T-cell (primary cell): ENCODE data around the gene ZFAND3. TPM values are rescaled to one million over a fixed set of nuclear protein-coding genes. Genes with fewer than 3 reads are reported as not detected.

ENCODE experiments used
- ATAC-seq, 4 experiments: fragments of 200-7000 bp in 3 of 4; fragments of 150-1000 bp in 1 of 4; cut with Tn5 transposase; replicated peaks in 1 of 4; 1 replicate in 3 of 4; 2 replicates in 1 of 4; pipeline ENCODE4 v1.10.0; 2021; ENCODE audit warnings: moderate library complexity in 3 of 4, mild to moderate bottlenecking in 2 of 4, moderate number of reproducible peaks in 1 of 4
- CTCF ChIA-PET, 2 donors: fragments of 300-600 bp; sonication (Branson Sonifier 250); formaldehyde crosslinking; loops; one replicate each; lab custom pipeline; 2022; ENCODE audit warnings: antibody characterized with exemption in 2 of 2; lab: Charles Lee
- POLR2A ChIA-PET, 2 donors: fragments of 300-600 bp; sonication (Branson Sonifier 250); formaldehyde crosslinking; loops; one replicate each; lab custom pipeline; 2022; ENCODE audit warnings: antibody characterized with exemption in 2 of 2; lab: Charles Lee
- DNase-seq, 35 experiments: peaks; one replicate each; pipeline versions ENCODE4 v3.0.0 to v3.0.0-alpha.2; 2013 to 2023
- H3K27ac ChIP-seq: one replicate; pipeline ENCODE4 v1.5.1; 2013; ENCODE audit warnings: low read length
- H3K27me3 ChIP-seq, 2 experiments: replicated peaks in 1 of 2; 1 replicate in 1 of 2; 2 replicates in 1 of 2; pipeline versions ENCODE4 v1.6.1 to v1.7.0; 2013; ENCODE audit warnings: low read length in 1 of 2, mixed read lengths in 1 of 2; ENCODE audit not compliant: control insufficient read depth in 2 of 2, insufficient read depth in 2 of 2; ENCODE audit errors: extremely low read depth in 1 of 2
- H3K36me3 ChIP-seq, 2 donors: 1 replicate in 1 of 2; 2 replicates in 1 of 2; pipeline versions ENCODE4 v1.6.1 to v1.7.0; 2013; ENCODE audit warnings: low read length in 1 of 2; ENCODE audit not compliant: control insufficient read depth in 2 of 2, insufficient read depth in 1 of 2; ENCODE audit errors: extremely low read depth in 1 of 2
- H3K4me1 ChIP-seq, 2 experiments: 1 replicate in 1 of 2; 2 replicates in 1 of 2; pipeline versions ENCODE4 v1.6.1 to v1.7.0; 2013; ENCODE audit warnings: low read length in 2 of 2, mixed read lengths in 1 of 2; ENCODE audit not compliant: insufficient read depth in 2 of 2, control insufficient read depth in 1 of 2; ENCODE audit errors: extremely low read depth in 1 of 2
- H3K4me3 ChIP-seq, 2 donors: 1 replicate in 1 of 2; 2 replicates in 1 of 2; pipeline versions ENCODE4 v1.5.1 to v1.7.0; 2013; ENCODE audit warnings: mild to moderate bottlenecking in 2 of 2, low read length in 1 of 2, moderate library complexity in 1 of 2; ENCODE audit not compliant: control insufficient read depth in 1 of 2; ENCODE audit errors: extremely low read depth in 1 of 2
- H3K9me3 ChIP-seq: 2 replicates; pipeline ENCODE4 v1.7.0; 2013
- H3K27ac Mint-ChIP-seq, 2 donors: one replicate each; pipeline ENCODE4 v1.8.0; 2020 to 2021; ENCODE audit warnings: mild to moderate bottlenecking in 2 of 2, mixed read lengths in 2 of 2
- H3K27me3 Mint-ChIP-seq, 2 donors: one replicate each; pipeline ENCODE4 v1.8.0; 2021 to 2022; ENCODE audit warnings: mixed read lengths in 2 of 2
- H3K36me3 Mint-ChIP-seq: one replicate; pipeline ENCODE4 v1.8.0; 2021; ENCODE audit warnings: mixed read lengths
- H3K4me1 Mint-ChIP-seq, 3 donors: one replicate each; pipeline ENCODE4 v1.8.0; 2020 to 2022; ENCODE audit warnings: mixed read lengths in 3 of 3, mild to moderate bottlenecking in 1 of 3
- H3K4me3 Mint-ChIP-seq, 3 donors: one replicate each; pipeline ENCODE4 v1.8.0; 2020 to 2022; ENCODE audit warnings: mild to moderate bottlenecking in 3 of 3, mixed read lengths in 3 of 3, moderate library complexity in 3 of 3
- H3K9me3 Mint-ChIP-seq, 3 donors: one replicate each; pipeline ENCODE4 v1.8.0; 2020 to 2022; ENCODE audit warnings: mixed read lengths in 3 of 3
- WGBS: methylation state at CpG from one replicate; pipeline ENCODE4 v1.1.5; 2013; ENCODE audit warnings: missing lambda C conversion rate; ENCODE audit not compliant: insufficient coverage; 5-methylcytosine and 5-hydroxymethylcytosine counted together
- total RNA-seq, 35 experiments: library from RNA in 6 of 35; stranded (reverse) in 6 of 35; fragments of 120-200 nt in 1 of 35; gene quantifications; one replicate each; pipeline versions ENCODE4 v1.2.1 to v1.2.4 and lab custom pipeline; 2013 to 2026

Gene ZFAND3
- total RNA-seq, 5 donors from 2014 or later (not counting 1 experiment from before 2014, with no cell fraction given) = 35.6 to 59.3 (median 36.4) TPM

DNA sequence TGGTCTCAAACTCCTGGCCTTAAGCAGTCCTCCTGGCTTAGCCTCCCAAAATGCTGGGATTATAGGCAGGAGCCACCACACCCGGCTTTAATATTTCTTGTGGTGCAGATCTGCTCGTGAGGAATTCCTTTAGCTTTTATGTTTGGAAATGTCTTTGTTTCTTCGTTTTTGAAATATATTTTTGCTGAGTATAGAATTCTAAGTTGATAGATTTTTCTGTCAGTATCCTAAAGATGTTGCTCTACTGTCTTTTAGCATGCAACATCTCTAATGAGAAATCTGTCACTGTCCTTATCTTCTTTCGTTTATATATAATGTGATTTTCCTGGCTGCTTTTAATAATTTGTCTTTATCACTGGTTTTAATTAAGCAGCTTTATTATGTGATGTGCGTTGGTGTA is 75.1 kb downstream of the ZFAND3 start:
- Mint-ChIP-seq H3K27ac (no peak overlapping the region), H3K9me3 (peaks cover 7 to 19% (median 13%) of the 10 kb centered on the region in 3 donors), H3K4me1 (peaks cover 63 to 66% (median 64%) of the 10 kb centered on the region in 3 donors), H3K4me3 (no peak overlapping the region), H3K36me3 (peaks cover 29% of the 10 kb centered on the region), H3K27me3 (no peaks in the 10 kb centered on the region)
- Histone ChIP-seq H3K4me1 (peaks cover 0 to 9% of the 10 kb centered on the region in 2 experiments), H3K9me3 (no peaks in the 10 kb centered on the region), H3K27ac (no peak overlapping the region), H3K27me3 (no peaks in the 10 kb centered on the region), H3K4me3 (no peak overlapping the region), H3K36me3 (no peaks in the 10 kb centered on the region)
- WGBS = no CpG with 5 or more reads among the region's 5 CpGs
- no peak for DNase-seq
- CTCF ChIA-PET = no interaction called here
- no peak for ATAC-seq
- POLR2A ChIA-PET = no interaction called here

DNA sequence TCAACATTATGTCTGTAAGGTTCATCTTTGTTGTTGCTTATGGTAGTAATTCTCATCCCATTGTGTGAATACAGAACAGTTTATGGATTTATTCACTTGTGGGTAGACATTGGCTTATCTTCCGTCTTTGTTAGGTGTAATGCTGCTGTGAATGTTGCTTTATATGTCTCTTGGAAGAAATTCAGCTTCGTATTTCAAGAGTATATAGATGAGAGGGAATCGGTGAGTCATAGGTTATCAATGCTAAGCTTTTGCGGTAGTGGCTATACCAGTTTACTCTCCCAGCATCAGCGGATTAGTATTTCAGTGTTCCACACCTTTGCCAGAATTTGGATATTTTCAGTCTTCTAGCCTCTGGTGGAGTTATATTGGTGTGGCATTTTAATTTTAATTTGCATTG is 77.8 kb downstream of the ZFAND3 start:
- Mint-ChIP-seq H3K27me3 (no peaks in the 10 kb centered on the region), H3K4me3 (no peak overlapping the region)
- POLR2A ChIA-PET = no interaction called here

DNA sequence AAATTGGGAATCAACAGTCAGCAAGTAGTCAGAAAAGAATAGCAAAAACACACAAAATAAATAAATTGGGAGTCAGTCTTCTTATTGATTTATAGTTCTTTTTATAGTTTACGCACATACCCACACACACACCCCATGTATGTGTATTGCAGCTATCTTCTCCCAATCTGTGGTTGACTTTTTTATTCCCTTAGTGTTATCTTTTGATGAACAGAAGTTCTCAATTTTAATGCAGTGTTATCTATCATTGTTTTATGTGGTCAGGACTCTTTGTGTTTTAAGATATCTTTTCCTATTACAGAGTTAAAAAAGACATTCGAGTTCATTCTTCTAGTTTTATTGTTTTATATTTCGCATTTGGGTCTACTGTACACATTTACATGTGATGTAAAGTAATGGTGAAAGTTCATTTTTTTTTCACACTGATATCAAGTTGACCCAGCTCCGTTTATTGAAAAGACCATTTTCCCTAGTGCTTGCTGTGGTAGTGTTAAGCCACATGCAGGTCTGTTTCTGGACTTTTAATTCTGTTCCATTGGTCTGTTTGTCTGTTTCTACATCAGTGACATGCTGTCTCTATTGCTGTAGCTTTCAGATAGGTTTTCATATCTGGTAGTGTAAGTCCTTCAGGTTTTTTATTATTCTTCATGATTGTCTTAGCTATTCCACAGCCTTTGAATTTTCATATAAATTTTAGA is 78.4 kb downstream of the ZFAND3 start:
- Histone ChIP-seq H3K27ac (no peak overlapping the region), H3K36me3 (no peaks in the 10 kb centered on the region), H3K9me3 (no peaks in the 10 kb centered on the region), H3K4me1 (peaks cover 0 to 9% of the 10 kb centered on the region in 2 experiments), H3K4me3 (no peak overlapping the region), H3K27me3 (no peaks in the 10 kb centered on the region)
- DNase-seq (no peak), ATAC-seq (no peak)
- Mint-ChIP-seq H3K27me3 (no peaks in the 10 kb centered on the region), H3K36me3 (peaks cover 21% of the 10 kb centered on the region), H3K9me3 (peaks cover 7 to 13% (median 13%) of the 10 kb centered on the region in 3 donors), H3K4me1 (peaks cover 56 to 61% (median 61%) of the 10 kb centered on the region in 3 donors), H3K27ac (no peak overlapping the region), H3K4me3 (no peak overlapping the region)
- WGBS = 80% methylated on average over 1 of the region's 4 CpGs
- ChIA-PET CTCF (no interaction called here), POLR2A (no interaction called here)

More for the DNA sequence above, 77.8 kb downstream of the ZFAND3 start:
- no peak for ATAC-seq
- no peaks in the 10 kb centered on the region for H3K9me3 ChIP-seq
- DNase-seq = no peak
- peaks cover 0 to 9% of the 10 kb centered on the region in 2 experiments for H3K4me1 ChIP-seq
- H3K27ac ChIP-seq = no peak overlapping the region
- H3K4me1 Mint-ChIP-seq = peaks cover 62 to 68% (median 67%) of the 10 kb centered on the region in 3 donors
- no peak overlapping the region for H3K27ac Mint-ChIP-seq
- peaks cover 28% of the 10 kb centered on the region for H3K36me3 Mint-ChIP-seq
- H3K36me3 ChIP-seq = no peaks in the 10 kb centered on the region
- H3K9me3 Mint-ChIP-seq = peaks cover 7 to 19% (median 13%) of the 10 kb centered on the region in 3 donors
- WGBS = no CpG with 5 or more reads among the region's 5 CpGs
- H3K27me3 ChIP-seq = no peaks in the 10 kb centered on the region
- no peak overlapping the region for H3K4me3 ChIP-seq
- CTCF ChIA-PET = no interaction called here

DNA sequence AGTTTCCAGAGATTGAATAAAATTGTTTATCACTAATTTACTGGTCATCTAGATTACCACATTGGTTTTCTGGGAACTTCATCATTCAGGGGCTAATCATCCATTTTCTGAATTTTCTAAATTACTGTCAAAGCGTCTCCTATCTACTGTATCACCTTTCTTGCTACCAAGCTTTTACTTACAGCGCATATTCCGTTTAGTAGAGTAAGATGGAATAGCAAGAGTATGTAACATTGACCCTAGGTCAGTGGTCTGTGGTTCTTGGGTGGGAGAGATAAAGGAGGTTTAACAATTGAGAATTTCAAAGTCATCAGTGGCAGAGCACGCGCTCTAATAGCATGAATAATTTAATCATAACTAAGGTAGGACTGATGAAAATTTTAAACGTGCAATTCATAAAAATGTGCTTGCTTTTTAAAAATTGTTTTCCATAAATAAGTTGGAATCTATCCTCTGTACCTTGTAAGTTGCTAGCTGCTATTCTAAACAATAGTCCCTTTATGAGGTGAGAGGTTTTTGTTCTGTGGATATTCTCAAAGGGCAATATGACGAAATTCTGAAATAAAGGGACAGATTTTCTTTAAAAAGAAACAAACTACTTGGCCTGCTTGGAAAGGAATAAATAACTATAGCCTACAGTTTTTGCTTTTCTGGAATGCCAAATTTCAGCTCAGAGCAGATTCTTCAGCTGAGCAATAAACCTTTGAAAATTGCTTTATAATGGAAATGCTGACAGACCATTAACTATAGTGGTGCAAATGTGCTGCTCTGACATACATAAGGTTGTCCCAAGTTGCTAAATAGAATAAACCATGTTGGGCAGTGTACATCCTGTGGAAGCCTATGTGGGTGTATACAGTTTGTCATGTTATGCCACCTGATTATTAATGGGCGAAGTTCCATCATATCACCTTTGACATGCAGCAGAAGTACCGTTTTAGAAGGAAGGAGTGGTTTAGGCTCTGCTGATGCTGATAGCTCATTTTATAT is 84.1 kb downstream of the ZFAND3 start:
- Histone ChIP-seq H3K4me3 (no peak overlapping the region), H3K4me1 (peaks cover 0 to 8% of the 10 kb centered on the region in 2 experiments), H3K27me3 (no peaks in the 10 kb centered on the region), H3K36me3 (no peaks in the 10 kb centered on the region), H3K27ac (no peak overlapping the region), H3K9me3 (no peaks in the 10 kb centered on the region)
- ATAC-seq = no peak
- ChIA-PET CTCF (no interaction called here), POLR2A (no interaction called here)
- Mint-ChIP-seq H3K9me3 (no peaks in the 10 kb centered on the region), H3K27ac (no peak overlapping the region), H3K4me1 (peaks cover 66 to 71% (median 69%) of the 10 kb centered on the region in 3 donors), H3K27me3 (no peaks in the 10 kb centered on the region), H3K36me3 (peaks cover 4% of the 10 kb centered on the region), H3K4me3 (no peak overlapping the region)
- WGBS = 100% methylated on average over 2 of the region's 9 CpGs
- no peak for DNase-seq

DNA sequence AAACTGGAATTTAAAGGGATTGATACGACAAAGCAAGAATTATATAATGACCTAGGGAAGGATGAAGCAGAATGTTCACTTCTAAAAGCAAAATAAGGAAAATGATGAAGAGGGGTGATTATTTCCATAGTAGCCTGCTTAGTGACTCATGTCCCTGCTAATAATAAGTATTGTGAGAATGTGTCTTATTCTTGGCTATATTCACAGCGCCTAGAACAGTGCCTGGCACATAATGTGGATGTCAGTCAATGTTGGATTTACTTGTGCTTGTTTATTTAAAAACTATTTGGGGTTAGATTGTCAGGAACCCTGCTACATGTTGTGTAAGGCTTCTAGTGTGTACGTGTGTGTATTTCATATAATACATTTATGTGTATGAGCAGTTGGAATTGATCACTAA is 85.1 kb downstream of the ZFAND3 start:
- Mint-ChIP-seq H3K4me3 (no peak overlapping the region), H3K36me3 (peaks cover 4% of the 10 kb centered on the region), H3K27ac (no peak overlapping the region), H3K27me3 (no peaks in the 10 kb centered on the region), H3K4me1 (peaks cover 67 to 74% (median 72%) of the 10 kb centered on the region in 3 donors), H3K9me3 (no peaks in the 10 kb centered on the region)
- Histone ChIP-seq H3K27me3 (no peaks in the 10 kb centered on the region), H3K4me1 (peaks cover 4 to 16% of the 10 kb centered on the region in 2 experiments), H3K36me3 (no peaks in the 10 kb centered on the region), H3K9me3 (no peaks in the 10 kb centered on the region), H3K27ac (no peak overlapping the region), H3K4me3 (no peak overlapping the region)
- ChIA-PET POLR2A (no interaction called here), CTCF (no interaction called here)
- ATAC-seq (no peak), DNase-seq (no peak)
- WGBS = 100% methylated on average over 1 of the region's 3 CpGs

DNA sequence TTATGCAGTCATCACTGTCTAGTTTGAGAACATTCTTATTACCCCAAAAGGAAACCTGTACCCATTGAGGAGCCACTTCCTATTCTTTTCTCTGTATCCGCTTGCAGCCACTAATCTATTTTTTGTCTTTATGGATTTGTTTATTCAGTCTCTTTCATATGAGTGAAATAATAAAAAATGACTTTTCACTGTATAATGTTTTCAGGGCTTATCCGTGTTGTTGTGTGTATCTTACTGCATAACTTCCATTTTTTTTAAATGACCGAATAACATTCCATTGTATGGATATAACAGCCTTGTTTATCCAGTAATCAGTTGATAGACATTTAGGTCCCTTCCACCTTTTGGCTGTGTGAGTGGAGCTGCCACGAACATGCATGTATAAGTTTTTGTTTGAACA is 86.6 kb downstream of the ZFAND3 start:
- H3K4me1 ChIP-seq = peaks cover 7 to 23% of the 10 kb centered on the region in 2 experiments

More for the DNA sequence above, 86.6 kb downstream of the ZFAND3 start:
- H3K36me3 ChIP-seq = no peaks in the 10 kb centered on the region
- POLR2A ChIA-PET = no interaction called here
- ATAC-seq (no peak), DNase-seq (no peak)
- peaks cover 72 to 79% (median 74%) of the 10 kb centered on the region in 3 donors for H3K4me1 Mint-ChIP-seq
- no peak overlapping the region for H3K27ac ChIP-seq
- H3K27me3 ChIP-seq = no peaks in the 10 kb centered on the region
- H3K27ac Mint-ChIP-seq = no peak overlapping the region
- H3K36me3 Mint-ChIP-seq = peaks cover 6% of the 10 kb centered on the region
- CTCF ChIA-PET = no interaction called here
- no CpG with 5 or more reads among the region's 4 CpGs for WGBS
- H3K4me3 ChIP-seq = no peak overlapping the region
- H3K4me3 Mint-ChIP-seq = no peak overlapping the region
- no peaks in the 10 kb centered on the region for H3K27me3 Mint-ChIP-seq
- no peaks in the 10 kb centered on the region for H3K9me3 Mint-ChIP-seq
- H3K9me3 ChIP-seq = no peaks in the 10 kb centered on the region
